WERI-Rb-1 (cell line): ENCODE measurements around the gene SUCNR1.

Experiments
- DNase-seq: peaks from one replicate; pipeline ENCODE4 v3.0.0-alpha.2; 2020
- H3K27ac ChIP-seq: fragments of 250-450 bp; sonication (Bioruptor Pico); 2 replicates; pipeline ENCODE4 v1.5.1; 2020; ENCODE audit warnings: mild to moderate bottlenecking, moderate library complexity
- H3K27me3 ChIP-seq: fragments of 250-450 bp; sonication (Bioruptor Pico); 2 replicates; pipeline ENCODE4 v1.5.1; 2021; ENCODE audit warnings: mild to moderate bottlenecking, low read depth, moderate library complexity; ENCODE audit not compliant: insufficient read depth, severe bottlenecking
- H3K36me3 ChIP-seq: fragments of 250-450 bp; sonication (Bioruptor Pico); 2 replicates; pipeline ENCODE4 v1.5.1; 2020; ENCODE audit warnings: mild to moderate bottlenecking, moderate library complexity
- H3K4me3 ChIP-seq: 2 replicates; pipeline ENCODE4 v1.5.1; 2011; ENCODE audit warnings: low read depth, mild to moderate bottlenecking, control low read depth, low read length
- H3K9me3 ChIP-seq: fragments of 250-450 bp; sonication (Bioruptor Pico); 2 replicates; pipeline ENCODE4 v1.5.1; 2021; ENCODE audit warnings: mild to moderate bottlenecking, moderate library complexity; ENCODE audit not compliant: severe bottlenecking
- CTCF ChIP-seq: IDR thresholded peaks from 2 replicates; pipeline ENCODE4 v1.5.1; 2011; ENCODE audit warnings: low read depth, mild to moderate bottlenecking, control low read depth, inconsistent platforms, low read length

SUCNR1 gene

GRCh38 chr3:151916781-151917180 is 43.3 kb downstream of the SUCNR1 start:
- DNase-seq: no peak
- TF ChIP-seq CTCF: no peak
- no peaks in the 10 kb centered on the region for H3K36me3 ChIP-seq
- H3K27ac ChIP-seq: no peak overlapping the region
- peaks cover 14% of the 10 kb centered on the region for H3K27me3 ChIP-seq
- no peak overlapping the region for H3K4me3 ChIP-seq
- H3K9me3 ChIP-seq: no peaks in the 10 kb centered on the region

GRCh38 chr3:151918253-151919029 is 45.0 kb downstream of the SUCNR1 start:
- H3K27ac ChIP-seq: no peak overlapping the region
- no peaks in the 10 kb centered on the region for H3K36me3 ChIP-seq
- H3K9me3 ChIP-seq: no peaks in the 10 kb centered on the region
- no peak for DNase-seq
- H3K27me3 ChIP-seq: peaks cover 15% of the 10 kb centered on the region
- no peak overlapping the region for H3K4me3 ChIP-seq
- peak; percentile 25; the same call in 1 of the 2 replicates for TF ChIP-seq CTCF

- H3K36me3 ChIP-seq: no peaks in the 10 kb centered on the region
- no peak overlapping the region for H3K4me3 ChIP-seq
- no peak for TF ChIP-seq CTCF
- no peaks in the 10 kb centered on the region for H3K9me3 ChIP-seq
- no peak overlapping the region for H3K27ac ChIP-seq
- no peak for DNase-seq
- H3K27me3 ChIP-seq: peaks cover 15% of the 10 kb centered on the region
These were observed 45.5 kb downstream of the SUCNR1 start for GRCh38 chr3:151919030-151919328.

- Histone ChIP-seq H3K27me3 (peaks cover 18% of the 10 kb centered on the region), H3K9me3 (no peaks in the 10 kb centered on the region), H3K4me3 (no peak overlapping the region), H3K36me3 (no peaks in the 10 kb centered on the region), H3K27ac (no peak overlapping the region)
- DNase-seq: no peak
- no peak for TF ChIP-seq CTCF
These were observed 46.0 kb downstream of the SUCNR1 start for GRCh38 chr3:151919446-151919845.

- no peak for TF ChIP-seq CTCF
- Histone ChIP-seq H3K27ac (no peak overlapping the region), H3K27me3 (peaks cover 36% of the 10 kb centered on the region), H3K9me3 (no peaks in the 10 kb centered on the region), H3K4me3 (no peak overlapping the region), H3K36me3 (no peaks in the 10 kb centered on the region)
- no peak for DNase-seq
These were observed 50.5 kb downstream of the SUCNR1 start for GRCh38 chr3:151923901-151924300.

- Histone ChIP-seq H3K27ac (no peak overlapping the region), H3K27me3 (peaks cover 37% of the 10 kb centered on the region), H3K4me3 (no peak overlapping the region), H3K36me3 (no peaks in the 10 kb centered on the region), H3K9me3 (no peaks in the 10 kb centered on the region)
- no peak for TF ChIP-seq CTCF
- DNase-seq: no peak
These were observed 51.3 kb downstream of the SUCNR1 start for GRCh38 chr3:151924753-151925152.
